ENCODE measurements around the gene CLCN7. TPM values are rescaled to one million over a fixed set of nuclear protein-coding genes. Genes with fewer than 3 reads are reported as not detected.

CLCN7 gene
- total and polyA plus RNA-seq, 4 donors, result 43.8 to 75.6 (median 58.1) TPM

DNA sequence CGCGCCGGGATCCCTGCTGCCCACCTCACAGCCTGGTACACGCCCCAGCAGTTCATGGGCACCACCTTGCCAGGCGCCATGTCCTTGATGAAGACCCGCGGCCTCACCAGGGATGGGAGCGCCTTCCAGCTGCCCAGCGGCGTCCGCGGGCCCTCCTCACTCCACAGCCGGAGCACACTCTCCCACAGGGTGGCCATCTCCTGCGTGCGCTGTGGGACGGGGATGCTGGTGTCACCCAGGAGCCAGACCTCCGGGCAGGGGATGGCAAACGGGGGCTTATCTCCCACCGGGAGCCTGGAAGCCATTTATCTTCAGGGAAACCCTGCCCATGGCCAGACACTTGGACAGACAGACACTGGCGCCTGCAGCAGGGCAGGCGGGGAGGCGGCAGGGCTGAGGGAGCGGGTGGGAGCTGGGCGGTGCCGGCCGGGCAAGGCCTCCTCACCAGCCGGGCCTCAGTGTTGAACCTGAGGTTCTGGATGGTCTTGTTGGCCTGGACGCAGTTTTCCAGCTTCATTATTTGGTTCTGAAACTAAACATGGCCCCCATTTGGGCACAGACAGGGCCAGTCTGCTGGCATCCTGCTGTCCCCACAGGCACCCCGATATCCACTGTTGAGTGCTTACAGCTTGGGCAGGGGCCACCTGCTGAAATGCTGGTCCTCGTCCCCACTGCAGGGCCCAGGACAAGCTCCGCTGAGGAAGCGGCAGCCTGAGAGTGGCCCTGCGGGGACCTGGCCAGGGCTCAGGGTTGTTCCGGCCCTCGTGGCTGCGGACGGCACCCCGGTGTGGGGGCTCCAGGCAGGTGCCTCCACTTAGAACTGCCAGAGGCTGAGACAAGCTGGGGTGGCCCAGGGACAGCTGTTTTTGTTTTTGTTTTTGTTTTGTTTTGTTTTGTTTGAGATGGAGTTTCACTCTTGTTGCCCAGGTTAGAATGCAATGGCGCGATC lies 39.9 kb downstream of the CLCN7 start:
- Histone ChIP-seq H3K27me3 (ENCODE audit: control insufficient read depth, insufficient read depth, low read length) (no peaks in the 10 kb centered on the region), H3K4me3 (ENCODE audit: low read depth, low read length) (no peak overlapping the region), H3K4me1 (ENCODE audit: control insufficient read depth, insufficient read depth, low read length) (peaks cover 17% of the 10 kb centered on the region), H3K36me3 (ENCODE audit: control insufficient read depth, insufficient read depth, low read length) (peaks cover 78% of the 10 kb centered on the region), H3K9me3 (ENCODE audit: control insufficient read depth, insufficient read depth, low read length) (no peaks in the 10 kb centered on the region), H3K27ac (ENCODE audit: low read depth, low read length) (no peak overlapping the region)
- 92% methylated on average over 40 of the region's 40 CpGs for WGBS (ENCODE audit: insufficient coverage)
- DNase-seq (ENCODE audit: low read depth in 4 of 6, low spot score in 6 of 6), result no peak

DNA sequence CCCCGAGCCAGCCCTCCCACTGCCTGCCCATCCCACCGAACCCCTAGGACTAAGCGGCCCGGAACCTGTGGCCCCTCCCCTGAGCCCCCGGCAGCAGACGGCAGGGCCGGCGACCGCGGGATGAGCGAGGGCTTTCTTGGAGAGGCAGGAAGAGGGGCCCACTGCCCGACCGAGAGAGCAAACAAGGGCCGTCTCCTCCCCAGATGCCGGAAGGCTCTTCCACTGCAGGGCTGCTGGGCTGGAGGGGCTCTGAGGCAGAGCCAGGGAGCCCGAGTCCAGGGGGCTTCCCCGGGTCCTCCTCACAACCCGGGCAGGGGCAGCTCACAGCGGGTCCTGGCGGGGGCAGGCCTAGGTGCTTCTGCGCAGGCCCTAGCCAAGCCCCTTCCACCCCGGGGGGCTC lies 41.1 kb downstream of the CLCN7 start:
- Histone ChIP-seq H3K27me3 (ENCODE audit: control insufficient read depth, insufficient read depth, low read length) (no peaks in the 10 kb centered on the region), H3K9me3 (ENCODE audit: control insufficient read depth, insufficient read depth, low read length) (no peaks in the 10 kb centered on the region), H3K36me3 (ENCODE audit: control insufficient read depth, insufficient read depth, low read length) (peaks cover 69% of the 10 kb centered on the region), H3K4me3 (ENCODE audit: low read depth, low read length) (no peak overlapping the region), H3K4me1 (ENCODE audit: control insufficient read depth, insufficient read depth, low read length) (peaks cover 22% of the 10 kb centered on the region), H3K27ac (ENCODE audit: low read depth, low read length) (no peak overlapping the region)
- WGBS (ENCODE audit: insufficient coverage), result 50% methylated on average over 21 of the region's 22 CpGs
- no peak for DNase-seq (ENCODE audit: low read depth in 4 of 6, low spot score in 6 of 6)

DNA sequence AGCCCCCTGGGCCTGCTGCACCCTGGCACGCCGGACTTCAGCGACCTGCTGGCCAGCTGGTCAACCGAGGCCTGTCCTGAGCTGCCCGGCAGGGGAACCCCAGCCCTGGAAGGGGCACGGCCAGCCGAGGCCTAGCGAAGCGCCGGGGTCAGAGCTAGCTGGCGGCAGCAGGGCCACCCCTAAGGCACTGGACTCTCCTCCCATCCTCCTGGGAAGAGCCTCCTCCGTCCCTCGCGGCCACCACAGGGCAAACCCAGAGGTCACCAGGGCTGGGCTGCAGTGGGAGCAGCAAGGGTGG lies 41.6 kb downstream of the CLCN7 start:
- 91% methylated on average over 14 of the region's 14 CpGs for WGBS (ENCODE audit: insufficient coverage)
- H3K9me3 ChIP-seq (ENCODE audit: control insufficient read depth, insufficient read depth, low read length), result no peaks in the 10 kb centered on the region
- peaks cover 22% of the 10 kb centered on the region for H3K4me1 ChIP-seq (ENCODE audit: control insufficient read depth, insufficient read depth, low read length)
- no peak for DNase-seq (ENCODE audit: low read depth in 4 of 6, low spot score in 6 of 6)
- no peak overlapping the region for H3K4me3 ChIP-seq (ENCODE audit: low read depth, low read length)
- peaks cover 66% of the 10 kb centered on the region for H3K36me3 ChIP-seq (ENCODE audit: control insufficient read depth, insufficient read depth, low read length)
- no peak overlapping the region for H3K27ac ChIP-seq (ENCODE audit: low read depth, low read length)
- H3K27me3 ChIP-seq (ENCODE audit: control insufficient read depth, insufficient read depth, low read length), result no peaks in the 10 kb centered on the region

DNA sequence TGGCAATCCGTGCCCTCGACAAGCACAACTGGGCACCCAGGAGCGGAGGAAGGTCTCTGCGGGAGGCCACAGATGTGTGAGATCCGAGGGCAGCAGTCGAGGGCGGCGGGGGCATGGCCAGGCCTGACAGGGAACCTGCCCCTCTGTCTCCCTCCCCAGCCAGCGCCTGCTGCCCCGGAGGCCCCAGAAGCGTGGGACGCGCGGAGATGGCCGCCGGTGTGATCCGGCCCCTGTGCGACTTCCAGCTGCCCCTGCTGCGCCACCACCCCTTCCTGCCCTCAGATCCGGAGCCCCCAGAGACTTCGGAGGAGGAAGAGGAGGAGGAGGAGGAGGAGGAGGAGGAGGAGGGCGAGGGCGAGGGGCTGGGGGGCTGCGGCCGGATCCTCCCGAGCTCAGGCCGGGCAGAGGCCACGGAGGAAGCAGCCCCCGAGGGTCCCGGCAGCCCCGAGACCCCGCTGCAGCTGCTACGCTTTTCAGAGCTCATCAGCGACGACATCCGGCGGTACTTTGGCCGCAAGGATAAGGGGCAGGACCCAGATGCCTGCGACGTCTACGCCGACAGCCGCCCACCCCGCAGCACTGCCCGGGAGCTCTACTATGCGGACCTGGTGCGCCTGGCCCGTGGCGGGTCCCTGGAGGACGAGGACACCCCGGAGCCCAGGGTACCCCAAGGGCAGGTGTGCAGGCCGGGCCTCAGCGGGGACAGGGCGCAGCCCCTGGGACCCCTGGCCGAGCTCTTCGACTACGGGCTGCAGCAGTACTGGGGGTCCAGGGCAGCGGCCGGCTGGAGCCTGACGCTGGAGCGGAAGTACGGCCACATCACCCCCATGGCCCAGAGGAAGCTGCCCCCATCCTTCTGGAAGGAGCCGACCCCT lies 42.2 kb downstream of the CLCN7 start:
- no peak for DNase-seq (ENCODE audit: low read depth in 4 of 6, low spot score in 6 of 6)
- H3K36me3 ChIP-seq (ENCODE audit: control insufficient read depth, insufficient read depth, low read length), result peaks cover 62% of the 10 kb centered on the region
- H3K4me1 ChIP-seq (ENCODE audit: control insufficient read depth, insufficient read depth, low read length), result peaks cover 22% of the 10 kb centered on the region
- no peaks in the 10 kb centered on the region for H3K9me3 ChIP-seq (ENCODE audit: control insufficient read depth, insufficient read depth, low read length)
- H3K27me3 ChIP-seq (ENCODE audit: control insufficient read depth, insufficient read depth, low read length), result no peaks in the 10 kb centered on the region
- WGBS (ENCODE audit: insufficient coverage), result 83% methylated on average over 53 of the region's 63 CpGs
- H3K4me3 ChIP-seq (ENCODE audit: low read depth, low read length), result no peak overlapping the region
- H3K27ac ChIP-seq (ENCODE audit: low read depth, low read length), result no peak overlapping the region

DNA sequence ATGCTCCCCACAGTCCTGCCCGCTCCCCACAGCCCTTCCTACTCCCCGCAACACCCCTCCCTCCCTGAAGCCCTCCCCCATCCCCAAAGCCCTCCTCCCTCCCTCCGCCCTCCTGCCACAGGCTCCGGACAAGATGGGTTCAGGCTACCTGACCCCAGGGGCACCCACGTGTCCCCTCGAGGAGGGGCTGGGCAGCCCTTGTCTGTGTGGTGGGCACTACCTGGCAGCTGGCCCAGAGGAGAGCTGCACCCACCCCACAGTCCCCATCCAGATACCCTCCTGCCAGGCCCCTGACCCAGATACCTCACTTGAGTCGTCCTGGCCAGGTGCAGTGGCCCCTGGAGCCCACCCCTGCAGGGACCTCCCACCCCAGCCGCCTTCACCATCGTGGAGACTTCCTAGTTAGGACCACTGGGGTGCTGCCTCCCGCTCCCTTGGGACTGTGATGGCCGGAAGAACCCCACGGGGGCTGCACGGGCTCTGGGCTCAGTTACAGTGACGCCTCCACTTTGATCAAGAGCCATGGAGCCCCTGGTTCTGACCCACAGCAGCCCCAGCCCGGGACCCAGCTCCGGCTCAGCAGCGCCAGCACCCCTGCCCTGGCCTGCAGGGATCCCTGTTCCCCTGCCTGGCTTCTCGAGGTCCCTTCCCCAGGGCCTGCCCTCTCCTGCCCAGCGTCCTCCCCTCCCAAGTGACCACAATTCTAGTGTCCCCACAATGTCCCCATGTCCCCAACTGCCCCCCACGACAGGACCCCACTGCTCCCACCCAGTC lies 43.1 kb downstream of the CLCN7 start:
- DNase-seq (ENCODE audit: low read depth in 4 of 6, low spot score in 6 of 6), result no peak
- H3K27me3 ChIP-seq (ENCODE audit: control insufficient read depth, insufficient read depth, low read length), result no peaks in the 10 kb centered on the region
- no peak overlapping the region for H3K4me3 ChIP-seq (ENCODE audit: low read depth, low read length)
- no peak overlapping the region for H3K27ac ChIP-seq (ENCODE audit: low read depth, low read length)
- H3K9me3 ChIP-seq (ENCODE audit: control insufficient read depth, insufficient read depth, low read length), result no peaks in the 10 kb centered on the region
- WGBS (ENCODE audit: insufficient coverage), result 88% methylated on average over 14 of the region's 20 CpGs
- peaks cover 53% of the 10 kb centered on the region for H3K36me3 ChIP-seq (ENCODE audit: control insufficient read depth, insufficient read depth, low read length)
- H3K4me1 ChIP-seq (ENCODE audit: control insufficient read depth, insufficient read depth, low read length), result peaks cover 26% of the 10 kb centered on the region

DNA sequence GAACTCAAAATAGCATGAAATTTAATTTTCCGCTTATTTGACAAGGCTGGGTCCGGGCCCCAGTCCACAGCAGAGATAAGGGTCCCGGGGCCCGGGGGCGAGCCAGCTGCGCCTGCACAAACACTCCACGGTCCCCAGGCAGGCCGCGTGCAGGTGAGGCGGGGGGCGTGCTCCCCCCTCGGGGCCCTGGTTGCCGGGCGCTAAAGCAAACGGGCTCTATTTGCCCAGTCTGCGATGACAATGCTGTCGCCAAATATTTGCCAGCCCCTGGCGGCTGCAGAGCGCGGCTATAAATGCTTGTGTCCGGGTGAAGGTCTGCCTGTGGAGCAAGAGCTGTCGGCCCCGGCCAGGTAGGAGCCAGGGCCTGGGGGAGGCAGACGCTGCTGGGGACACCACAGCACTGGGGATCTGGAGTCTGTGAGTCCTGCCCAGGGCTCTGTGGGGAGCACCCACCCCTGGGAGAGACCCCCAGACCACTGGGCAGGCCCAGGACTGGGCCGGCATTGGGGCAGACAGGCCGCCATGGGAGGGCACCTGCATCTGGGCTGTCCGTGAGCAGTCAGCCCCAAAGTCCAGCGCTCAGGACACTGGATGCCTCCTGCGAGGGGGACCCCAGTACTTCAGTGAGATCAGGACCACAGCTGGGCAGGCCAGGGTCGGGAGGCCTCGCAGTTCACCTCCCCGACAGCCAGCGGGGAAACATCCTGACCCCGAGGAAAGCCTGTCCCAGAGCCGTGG lies 43.9 kb downstream of the CLCN7 start, which contains the start of gene PERCC1:
Gene PERCC1, plus strand, starts transcription at position 320 of the 738 bp plus-strand sequence. CDS start 1,516 bp downstream, outside the sequence.
- Histone ChIP-seq H3K4me3 (ENCODE audit: low read depth, low read length) (no peak within 1 kb of the TSS), H3K27ac (ENCODE audit: low read depth, low read length) (no peak within 1 kb of the TSS), H3K27me3 (ENCODE audit: control insufficient read depth, insufficient read depth, low read length) (no peaks in the 10 kb centered on the region), H3K4me1 (ENCODE audit: control insufficient read depth, insufficient read depth, low read length) (peaks cover 29% of the 10 kb centered on the region), H3K9me3 (ENCODE audit: control insufficient read depth, insufficient read depth, low read length) (no peaks in the 10 kb centered on the region), H3K36me3 (ENCODE audit: control insufficient read depth, insufficient read depth, low read length) (peaks cover 48% of the 10 kb centered on the region)
- DNase-seq (ENCODE audit: low read depth in 4 of 6, low spot score in 6 of 6), result peak in 1 of 6 donors; percentile 36
- 36% methylated on average over 35 of the region's 35 CpGs for WGBS (ENCODE audit: insufficient coverage)

DNA sequence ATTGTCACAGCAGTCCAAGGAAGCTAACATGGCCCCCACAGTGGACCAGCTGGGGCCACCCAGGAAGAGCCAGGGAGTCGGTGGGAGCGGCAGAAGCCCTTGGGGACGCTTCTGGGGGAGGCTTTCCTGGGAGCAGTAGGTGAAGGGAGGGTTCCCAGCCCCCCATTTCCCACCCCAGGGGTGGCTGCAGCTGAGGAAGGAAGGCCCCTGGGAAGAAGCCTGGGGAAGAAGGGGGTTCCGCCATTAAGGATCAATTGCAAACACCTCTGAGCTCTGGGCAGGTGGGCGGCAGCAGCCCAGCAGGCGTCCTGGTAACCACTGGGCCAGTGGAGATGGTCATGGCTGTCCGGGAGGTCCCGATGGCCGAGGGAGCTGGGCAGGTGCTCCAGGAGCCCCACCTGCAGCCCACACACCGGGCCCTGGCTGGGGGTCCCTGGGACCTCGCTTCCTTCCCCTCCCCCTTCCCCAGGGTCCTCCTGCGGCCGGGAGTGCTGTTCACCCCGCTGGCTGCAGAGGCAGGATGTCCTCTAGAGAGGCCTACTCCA lies 44.5 kb downstream of the CLCN7 start:
- peaks cover 49% of the 10 kb centered on the region for H3K36me3 ChIP-seq (ENCODE audit: control insufficient read depth, insufficient read depth, low read length)
- no peaks in the 10 kb centered on the region for H3K27me3 ChIP-seq (ENCODE audit: control insufficient read depth, insufficient read depth, low read length)
- DNase-seq (ENCODE audit: low read depth in 4 of 6, low spot score in 6 of 6), result no peak
- H3K4me3 ChIP-seq (ENCODE audit: low read depth, low read length), result no peak overlapping the region
- H3K4me1 ChIP-seq (ENCODE audit: control insufficient read depth, insufficient read depth, low read length), result peaks cover 29% of the 10 kb centered on the region
- H3K27ac ChIP-seq (ENCODE audit: low read depth, low read length), result no peak overlapping the region
- 45% methylated on average over 11 of the region's 14 CpGs for WGBS (ENCODE audit: insufficient coverage)
- H3K9me3 ChIP-seq (ENCODE audit: control insufficient read depth, insufficient read depth, low read length), result no peaks in the 10 kb centered on the region

DNA sequence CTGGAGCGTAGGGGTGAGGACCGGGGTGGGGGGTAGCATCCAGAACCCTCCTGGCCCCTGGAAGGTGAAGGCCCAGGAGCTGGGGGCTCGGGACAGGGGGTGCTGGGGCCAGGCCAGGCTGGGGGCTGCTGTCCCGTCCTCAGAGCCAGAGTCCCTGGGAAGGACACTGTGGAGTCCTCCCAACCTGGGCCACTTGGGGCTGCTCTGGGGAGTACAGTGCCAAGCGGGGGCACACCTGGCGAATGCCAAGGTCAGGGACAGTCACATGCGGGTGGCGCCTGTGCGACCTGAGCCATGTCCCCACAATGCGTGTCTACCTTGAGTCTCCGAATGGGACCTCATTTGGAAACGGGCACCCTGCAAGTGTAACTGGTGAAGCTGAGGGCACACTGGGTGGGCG lies 45.2 kb downstream of the CLCN7 start:
- Histone ChIP-seq H3K4me1 (ENCODE audit: control insufficient read depth, insufficient read depth, low read length) (peaks cover 29% of the 10 kb centered on the region), H3K27me3 (ENCODE audit: control insufficient read depth, insufficient read depth, low read length) (no peaks in the 10 kb centered on the region), H3K27ac (ENCODE audit: low read depth, low read length) (no peak overlapping the region), H3K36me3 (ENCODE audit: control insufficient read depth, insufficient read depth, low read length) (peaks cover 42% of the 10 kb centered on the region), H3K4me3 (ENCODE audit: low read depth, low read length) (no peak overlapping the region), H3K9me3 (ENCODE audit: control insufficient read depth, insufficient read depth, low read length) (no peaks in the 10 kb centered on the region)
- DNase-seq (ENCODE audit: low read depth in 4 of 6, low spot score in 6 of 6), result no peak
- 95% methylated on average over 13 of the region's 13 CpGs for WGBS (ENCODE audit: insufficient coverage)

All from spinal cord (tissue), 10 donors.